HG03457 (cell line): ENCODE measurements around the gene FAM98B.

Experiments
- ATAC-seq: cut with Tn5 transposase; IDR thresholded peaks from one replicate; pipeline ENCODE4 v1.9.1; 2021; ENCODE audit warnings: moderate number of reproducible peaks; ENCODE audit not compliant: unreplicated experiment

FAM98B gene

GRCh38 chr15:38535491-38536200 is 81.7 kb downstream of the FAM98B start:
- no peak for ATAC-seq

- ATAC-seq = no peak
These were observed 82.3 kb downstream of the FAM98B start for GRCh38 chr15:38536201-38536676.
